ENCODE measurements around the gene MCTP2. TPM values are rescaled to one million over a fixed set of nuclear protein-coding genes. Genes with fewer than 3 reads are reported as not detected.

The MCTP2 gene
- total RNA-seq, 4 donors from 2014 or later, result 0.13 to 2.0 (median 0.43) TPM

GRCh38 chr15:94314639-94315038 lies 83.3 kb downstream of the MCTP2 start:
- intact Hi-C loops (cut with DNase I; ENCODE audit: low total_unique reads) (no loop called here), in situ Hi-C loops (cut with MboI; ENCODE audit: low sequenced_read_pairs in 4 of 4) (loop anchor here in 2 of 4 donors (10.0 to 25.0 kb wide), 2 partner anchors 150 to 1277 kb away; no protein-coding TSS in a partner anchor)
- Histone ChIP-seq H3K27me3 (no peaks in the 10 kb centered on the region), H3K36me3 (no peaks in the 10 kb centered on the region), H3K4me1 (no peaks in the 10 kb centered on the region), H3K27ac (no peak overlapping the region), H3K4me3 (no peak overlapping the region), H3K9me3 (no peaks in the 10 kb centered on the region)
- TF ChIP-seq, protein P1, sequence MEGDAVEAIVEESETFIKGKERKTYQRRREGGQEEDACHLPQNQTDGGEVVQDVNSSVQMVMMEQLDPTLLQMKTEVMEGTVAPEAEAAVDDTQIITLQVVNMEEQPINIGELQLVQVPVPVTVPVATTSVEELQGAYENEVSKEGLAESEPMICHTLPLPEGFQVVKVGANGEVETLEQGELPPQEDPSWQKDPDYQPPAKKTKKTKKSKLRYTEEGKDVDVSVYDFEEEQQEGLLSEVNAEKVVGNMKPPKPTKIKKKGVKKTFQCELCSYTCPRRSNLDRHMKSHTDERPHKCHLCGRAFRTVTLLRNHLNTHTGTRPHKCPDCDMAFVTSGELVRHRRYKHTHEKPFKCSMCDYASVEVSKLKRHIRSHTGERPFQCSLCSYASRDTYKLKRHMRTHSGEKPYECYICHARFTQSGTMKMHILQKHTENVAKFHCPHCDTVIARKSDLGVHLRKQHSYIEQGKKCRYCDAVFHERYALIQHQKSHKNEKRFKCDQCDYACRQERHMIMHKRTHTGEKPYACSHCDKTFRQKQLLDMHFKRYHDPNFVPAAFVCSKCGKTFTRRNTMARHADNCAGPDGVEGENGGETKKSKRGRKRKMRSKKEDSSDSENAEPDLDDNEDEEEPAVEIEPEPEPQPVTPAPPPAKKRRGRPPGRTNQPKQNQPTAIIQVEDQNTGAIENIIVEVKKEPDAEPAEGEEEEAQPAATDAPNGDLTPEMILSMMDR (IDR thresholded peaks at IDR 0.05 in 4 of 5, conservative IDR thresholded peaks at IDR 0.05 in 1 of 5), result no peak
- TF ChIP-seq POLR2A (IDR thresholded peaks at IDR 0.05), result no peak
- DNase-seq (no peak), ATAC-seq (no peak)

GRCh38 chr15:94317211-94317610 lies 85.8 kb downstream of the MCTP2 start:
- H3K27me3 ChIP-seq, result no peaks in the 10 kb centered on the region
- intact Hi-C loops (cut with DNase I; ENCODE audit: low total_unique reads), result no loop called here
- in situ Hi-C loops (cut with MboI; ENCODE audit: low sequenced_read_pairs in 4 of 4), result loop anchor here in 2 of 4 donors (10.0 to 25.0 kb wide), 2 partner anchors 152 to 1280 kb away; no protein-coding TSS in a partner anchor
- ATAC-seq, result no peak
- no peak for DNase-seq
- H3K27ac ChIP-seq, result no peak overlapping the region
- no peak for TF ChIP-seq POLR2A (IDR thresholded peaks at IDR 0.05)
- TF ChIP-seq, protein P1 (IDR thresholded peaks at IDR 0.05 in 4 of 5, conservative IDR thresholded peaks at IDR 0.05 in 1 of 5), result no peak
- no peak overlapping the region for H3K4me3 ChIP-seq
- no peaks in the 10 kb centered on the region for H3K9me3 ChIP-seq
- no peaks in the 10 kb centered on the region for H3K36me3 ChIP-seq
- no peaks in the 10 kb centered on the region for H3K4me1 ChIP-seq

DNA sequence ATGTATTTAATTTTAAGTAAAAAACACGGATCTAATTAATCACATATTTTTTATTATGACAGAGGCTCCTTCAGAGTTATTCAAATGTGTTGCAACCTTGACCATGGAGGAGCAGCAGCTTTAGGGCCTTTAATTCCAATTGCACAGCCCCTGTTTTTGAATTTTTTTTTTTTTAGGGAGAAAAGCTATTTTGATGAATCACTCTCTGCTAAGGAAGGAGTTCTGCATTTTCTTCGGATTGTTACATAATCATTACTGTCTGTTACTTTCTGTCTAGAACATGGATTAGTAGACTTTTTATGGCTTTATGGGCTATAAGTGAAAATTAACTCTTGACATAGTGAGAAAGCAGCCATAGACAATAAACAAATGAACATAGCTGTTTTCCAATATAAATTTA lies 90.8 kb downstream of the MCTP2 start:
- DNase-seq, result no peak
- Histone ChIP-seq H3K4me3 (no peak overlapping the region), H3K9me3 (no peaks in the 10 kb centered on the region), H3K4me1 (no peaks in the 10 kb centered on the region), H3K27ac (no peak overlapping the region), H3K36me3 (no peaks in the 10 kb centered on the region), H3K27me3 (no peaks in the 10 kb centered on the region)
- TF ChIP-seq, protein P1 (IDR thresholded peaks at IDR 0.05 in 4 of 5, conservative IDR thresholded peaks at IDR 0.05 in 1 of 5), result no peak
- TF ChIP-seq POLR2A (IDR thresholded peaks at IDR 0.05), result no peak
- in situ Hi-C loops (cut with MboI; ENCODE audit: low sequenced_read_pairs in 4 of 4) (loop anchor here in 1 of 4 donors (25.0 kb wide), 1 partner anchor 1285 kb away; no protein-coding TSS in a partner anchor), intact Hi-C loops (cut with DNase I; ENCODE audit: low total_unique reads) (loop anchor here (5.0 kb wide), 1 partner anchor 1285 kb away; no protein-coding TSS in a partner anchor)
- ATAC-seq, result no peak

GRCh38 chr15:94323076-94323475 lies 91.7 kb downstream of the MCTP2 start:
- in situ Hi-C loops (cut with MboI; ENCODE audit: low sequenced_read_pairs in 4 of 4), result loop anchor here in 1 of 4 donors (25.0 kb wide), 1 partner anchor 1286 kb away; no protein-coding TSS in a partner anchor
- H3K27ac ChIP-seq, result no peak overlapping the region

More at GRCh38 chr15:94323076-94323475, 91.7 kb downstream of the MCTP2 start:
- Histone ChIP-seq H3K36me3 (no peaks in the 10 kb centered on the region), H3K9me3 (no peaks in the 10 kb centered on the region), H3K4me1 (no peaks in the 10 kb centered on the region), H3K27me3 (no peaks in the 10 kb centered on the region), H3K4me3 (no peak overlapping the region)
- TF ChIP-seq, protein P1 (IDR thresholded peaks at IDR 0.05 in 4 of 5, conservative IDR thresholded peaks at IDR 0.05 in 1 of 5), result no peak
- TF ChIP-seq POLR2A (IDR thresholded peaks at IDR 0.05), result no peak
- ATAC-seq (no peak), DNase-seq (no peak)
- intact Hi-C loops (cut with DNase I; ENCODE audit: low total_unique reads), result loop anchor here (5.0 kb wide), 1 partner anchor 1286 kb away; no protein-coding TSS in a partner anchor

Measured in gastrocnemius medialis (tissue), 4 donors.